ENCODE data around the gene BRD1.
"Not testable (repeated sequence)": the region's sequence is repeated elsewhere in the genome, so short reads cannot be mapped to it uniquely, and the experiment has no call there.

BRD1 gene

DNA sequence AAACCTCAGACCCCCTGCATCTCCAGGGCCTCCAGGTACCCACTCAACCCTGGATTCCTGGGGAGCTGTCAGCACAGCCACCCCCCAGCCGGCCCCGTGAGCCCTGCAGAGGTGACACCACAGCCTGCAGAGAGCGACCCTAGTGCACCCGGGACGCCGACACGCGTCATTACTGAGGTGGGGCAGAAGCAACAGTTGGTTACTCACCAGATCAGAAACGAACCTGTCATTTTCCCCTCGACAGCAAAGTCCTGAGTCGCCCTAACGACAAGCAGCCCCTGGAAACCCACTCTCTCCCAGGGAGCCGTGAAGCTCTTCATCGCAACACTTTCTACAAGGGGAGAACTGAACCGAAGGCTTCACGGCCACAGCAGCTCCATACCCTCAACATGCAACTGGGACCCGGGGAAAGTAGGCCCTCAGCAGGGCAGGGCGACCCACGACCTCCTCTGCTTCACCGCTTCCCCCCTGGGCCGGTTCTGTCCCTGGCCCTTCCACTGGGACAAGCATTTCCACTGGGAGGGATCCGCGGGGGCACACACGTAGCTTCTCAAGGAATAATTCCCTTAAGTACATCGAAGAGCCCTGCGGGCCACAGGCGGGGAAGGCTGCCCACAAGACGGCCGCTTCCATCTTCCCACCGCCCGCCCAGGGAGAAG, 1.6 kb downstream of the BRD1 start:
- TF ChIP-seq, protein P1, sequence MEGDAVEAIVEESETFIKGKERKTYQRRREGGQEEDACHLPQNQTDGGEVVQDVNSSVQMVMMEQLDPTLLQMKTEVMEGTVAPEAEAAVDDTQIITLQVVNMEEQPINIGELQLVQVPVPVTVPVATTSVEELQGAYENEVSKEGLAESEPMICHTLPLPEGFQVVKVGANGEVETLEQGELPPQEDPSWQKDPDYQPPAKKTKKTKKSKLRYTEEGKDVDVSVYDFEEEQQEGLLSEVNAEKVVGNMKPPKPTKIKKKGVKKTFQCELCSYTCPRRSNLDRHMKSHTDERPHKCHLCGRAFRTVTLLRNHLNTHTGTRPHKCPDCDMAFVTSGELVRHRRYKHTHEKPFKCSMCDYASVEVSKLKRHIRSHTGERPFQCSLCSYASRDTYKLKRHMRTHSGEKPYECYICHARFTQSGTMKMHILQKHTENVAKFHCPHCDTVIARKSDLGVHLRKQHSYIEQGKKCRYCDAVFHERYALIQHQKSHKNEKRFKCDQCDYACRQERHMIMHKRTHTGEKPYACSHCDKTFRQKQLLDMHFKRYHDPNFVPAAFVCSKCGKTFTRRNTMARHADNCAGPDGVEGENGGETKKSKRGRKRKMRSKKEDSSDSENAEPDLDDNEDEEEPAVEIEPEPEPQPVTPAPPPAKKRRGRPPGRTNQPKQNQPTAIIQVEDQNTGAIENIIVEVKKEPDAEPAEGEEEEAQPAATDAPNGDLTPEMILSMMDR (IDR thresholded peaks at IDR 0.05): no peak
- Histone ChIP-seq H3K4me3 (ENCODE audit: low read depth in 1 of 2, low read length in 1 of 2) (peak overlapping the region; percentile 75 to 76), H3K9me3 (no peaks in the 10 kb centered on the region), H3K36me3 (peaks cover 30% of the 10 kb centered on the region), H3K27ac (peak overlapping the region; percentile 86), H3K27me3 (no peaks in the 10 kb centered on the region), H3K4me1 (ENCODE audit: control insufficient read depth in 1 of 2, insufficient read depth in 1 of 2, low read depth in 1 of 2, low read length in 1 of 2) (peaks cover 20 to 26% of the 10 kb centered on the region in 2 experiments)

DNA sequence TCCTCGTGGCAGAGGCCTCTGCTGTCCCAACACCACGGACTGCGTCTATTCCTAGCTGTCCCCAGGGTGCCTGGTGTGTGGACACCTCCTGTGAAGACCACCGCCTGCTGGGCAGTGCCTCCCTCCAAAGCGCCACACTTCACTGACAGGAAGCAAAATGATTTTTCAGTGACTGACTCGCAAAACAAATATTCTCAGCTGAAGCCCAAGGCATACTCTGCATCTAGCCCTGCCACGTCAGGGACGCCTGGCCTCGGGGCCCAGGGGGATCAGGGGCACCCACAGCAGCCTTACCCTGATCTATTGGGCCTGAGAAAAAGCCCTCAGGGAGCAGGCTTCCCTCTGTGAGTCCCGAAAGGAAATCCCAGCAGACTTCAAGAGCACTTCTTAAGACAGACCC, 2.2 kb downstream of the BRD1 start:
- peaks cover 20 to 26% of the 10 kb centered on the region in 2 experiments for H3K4me1 ChIP-seq (ENCODE audit: control insufficient read depth in 1 of 2, insufficient read depth in 1 of 2, low read depth in 1 of 2, low read length in 1 of 2)
- no peaks in the 10 kb centered on the region for H3K27me3 ChIP-seq
- H3K4me3 ChIP-seq (ENCODE audit: low read depth in 1 of 2, low read length in 1 of 2): peak overlapping the region; percentile 75 to 76
- no peaks in the 10 kb centered on the region for H3K9me3 ChIP-seq
- TF ChIP-seq, protein P1 (IDR thresholded peaks at IDR 0.05): no peak
- H3K27ac ChIP-seq: no peak overlapping the region
- peaks cover 36% of the 10 kb centered on the region for H3K36me3 ChIP-seq

DNA sequence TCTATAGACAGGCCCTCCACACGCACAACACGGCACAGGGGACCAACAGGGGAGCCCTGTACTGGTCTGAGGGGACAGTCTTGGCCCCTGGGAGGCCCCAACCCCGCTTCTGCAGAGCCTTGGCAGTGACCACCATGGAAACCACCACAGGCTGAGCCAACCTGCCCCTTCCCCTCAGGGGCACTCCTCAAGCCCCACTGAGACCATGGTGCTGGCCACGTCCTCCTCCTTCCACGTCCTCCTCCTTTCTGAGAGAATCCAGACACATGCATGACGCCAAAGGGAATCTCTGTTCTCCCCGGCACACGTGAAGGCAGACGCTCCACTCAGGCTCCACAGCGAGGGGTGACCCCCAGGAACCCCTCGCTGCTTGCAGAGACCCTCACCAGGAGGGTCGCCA, 2.7 kb downstream of the BRD1 start:
- H3K27me3 ChIP-seq: no peaks in the 10 kb centered on the region
- peaks cover 20 to 26% of the 10 kb centered on the region in 2 experiments for H3K4me1 ChIP-seq (ENCODE audit: control insufficient read depth in 1 of 2, insufficient read depth in 1 of 2, low read depth in 1 of 2, low read length in 1 of 2)
- H3K36me3 ChIP-seq: peaks cover 41% of the 10 kb centered on the region
- H3K4me3 ChIP-seq (ENCODE audit: low read depth in 1 of 2, low read length in 1 of 2): no peak overlapping the region
- TF ChIP-seq, protein P1 (IDR thresholded peaks at IDR 0.05): no peak
- H3K9me3 ChIP-seq: no peaks in the 10 kb centered on the region
- no peak overlapping the region for H3K27ac ChIP-seq

DNA sequence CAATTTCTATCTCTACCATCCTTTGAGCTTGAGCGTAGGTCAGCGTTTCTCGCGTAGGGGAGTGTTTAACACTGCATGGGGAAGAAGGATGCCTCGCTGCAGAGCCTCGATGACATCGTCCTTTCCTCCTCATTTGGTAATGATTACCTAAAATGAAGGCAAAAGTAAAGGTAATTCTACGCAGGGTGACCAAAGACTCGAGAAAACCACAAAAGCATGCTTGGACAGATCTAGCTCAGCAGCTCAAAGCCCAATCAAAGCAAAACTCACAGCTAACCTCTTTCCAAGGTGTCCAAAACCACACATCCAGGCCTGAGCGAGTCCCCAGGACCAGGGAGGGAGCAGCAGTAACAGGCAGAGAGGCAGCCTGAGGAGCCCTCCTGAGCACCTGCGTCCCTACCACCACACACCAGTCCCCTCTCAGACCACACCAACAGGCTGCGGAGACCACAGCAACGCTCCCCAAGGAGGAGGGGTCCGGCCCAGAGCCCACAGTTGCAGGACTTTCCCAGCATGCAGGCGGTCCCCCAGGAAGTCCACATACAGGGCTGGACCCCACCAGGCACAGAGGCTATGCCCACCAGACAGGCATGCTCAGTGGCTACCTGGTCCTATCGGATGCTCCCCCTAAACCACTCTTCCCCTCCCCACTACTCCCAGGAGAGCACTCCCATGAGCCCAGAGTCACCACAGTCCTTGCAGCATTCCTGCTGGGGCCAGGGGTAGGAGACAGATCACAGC, 3.3 kb downstream of the BRD1 start:
- TF ChIP-seq, protein P1 (IDR thresholded peaks at IDR 0.05): no peak
- Histone ChIP-seq H3K27ac (no peak overlapping the region), H3K27me3 (no peaks in the 10 kb centered on the region), H3K36me3 (peaks cover 41% of the 10 kb centered on the region), H3K9me3 (no peaks in the 10 kb centered on the region), H3K4me1 (ENCODE audit: control insufficient read depth in 1 of 2, insufficient read depth in 1 of 2, low read depth in 1 of 2, low read length in 1 of 2) (peaks cover 20 to 26% of the 10 kb centered on the region in 2 experiments), H3K4me3 (ENCODE audit: low read depth in 1 of 2, low read length in 1 of 2) (no peak overlapping the region)

DNA sequence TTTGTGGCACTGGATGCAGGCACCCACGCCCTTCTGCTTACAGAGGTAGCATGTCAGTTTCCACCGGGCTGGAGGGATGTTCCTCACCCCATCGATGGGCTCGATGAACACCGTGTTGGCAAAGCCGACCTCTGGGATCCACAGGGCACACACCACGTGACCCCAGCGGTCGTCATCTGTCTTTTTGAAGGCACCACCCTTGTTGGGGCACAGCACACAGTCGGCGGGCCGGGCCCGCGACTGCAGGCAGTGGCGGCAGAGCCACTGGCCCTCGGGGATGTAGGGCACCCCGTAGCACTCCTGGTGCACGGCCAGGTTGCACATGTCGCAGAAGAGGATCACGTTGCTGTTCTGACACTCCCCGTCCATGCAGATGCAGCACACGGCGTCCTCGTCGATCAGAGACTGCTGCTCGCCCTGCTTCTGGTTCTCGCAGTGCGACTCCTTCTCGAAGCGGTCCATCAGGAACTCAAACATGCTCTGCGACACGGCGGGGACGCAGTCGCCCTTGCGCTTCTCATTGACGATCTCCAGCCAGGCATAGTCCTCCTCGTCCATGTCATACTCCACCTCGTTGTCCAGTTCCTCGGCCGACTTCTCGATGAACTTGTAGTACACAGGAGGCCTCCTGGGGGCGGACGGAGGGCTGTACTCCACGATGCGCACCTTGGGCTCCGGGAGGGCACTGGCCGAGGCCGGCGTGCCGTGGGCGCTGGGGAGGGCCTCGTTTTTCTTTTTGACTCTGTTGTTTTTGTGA, 4.2 kb downstream of the BRD1 start:
- no peaks in the 10 kb centered on the region for H3K27me3 ChIP-seq
- peaks cover 49% of the 10 kb centered on the region for H3K36me3 ChIP-seq
- H3K4me1 ChIP-seq (ENCODE audit: control insufficient read depth in 1 of 2, insufficient read depth in 1 of 2, low read depth in 1 of 2, low read length in 1 of 2): peaks cover 20 to 26% of the 10 kb centered on the region in 2 experiments
- TF ChIP-seq, protein P1 (IDR thresholded peaks at IDR 0.05): no peak
- H3K27ac ChIP-seq: no peak overlapping the region
- no peak overlapping the region for H3K4me3 ChIP-seq (ENCODE audit: low read depth in 1 of 2, low read length in 1 of 2)
- H3K9me3 ChIP-seq: no peaks in the 10 kb centered on the region

DNA sequence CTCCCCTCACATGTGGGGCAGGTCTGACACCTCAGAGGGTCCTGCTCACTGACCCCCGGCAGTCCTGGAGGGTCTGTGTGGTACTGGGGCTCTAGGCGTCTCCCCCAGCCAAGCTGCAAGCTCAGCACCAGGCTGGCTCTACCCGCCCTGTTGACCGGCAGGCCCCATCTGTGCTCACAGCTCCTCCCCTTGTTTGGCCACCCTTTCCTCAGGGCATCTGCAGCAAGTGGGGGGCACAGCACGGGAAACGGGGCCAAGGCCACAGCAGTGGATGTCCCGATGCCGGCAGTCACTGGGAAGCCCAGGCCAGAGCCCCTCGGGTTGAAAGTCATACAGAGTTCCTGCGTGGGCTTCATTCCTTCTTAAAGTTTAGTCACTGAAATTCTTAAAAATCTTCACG, 5.9 kb downstream of the BRD1 start:
- not testable (repeated sequence) for H3K27me3 ChIP-seq; H3K4me3 ChIP-seq (ENCODE audit: low read depth in 1 of 2, low read length in 1 of 2); H3K27ac ChIP-seq; H3K9me3 ChIP-seq
- H3K4me1 ChIP-seq (ENCODE audit: control insufficient read depth in 1 of 2, insufficient read depth in 1 of 2, low read depth in 1 of 2, low read length in 1 of 2): peaks cover 20% of the 10 kb centered on the region in 2 experiments
- peaks cover 66% of the 10 kb centered on the region for H3K36me3 ChIP-seq
